DND-41 (cell line): ENCODE data around the gene ZNF296.
"Not testable (repeated sequence)": the region's sequence is repeated elsewhere in the genome, so short reads cannot be mapped to it uniquely, and the experiment has no call there.

Experiments
- ATAC-seq: fragments of 200-7000 bp; cut with Tn5 transposase; 3 replicates; pipeline ENCODE4 v1.9.1; 2021; ENCODE audit warnings: low read depth; ENCODE audit not compliant: insufficient read depth
- DNase-seq: peaks from one replicate; pipeline ENCODE4 v3.0.0-alpha.2; 2020
- H2AFZ ChIP-seq: 2 replicates; pipeline ENCODE4 v1.6.0; 2012; ENCODE audit warnings: low read depth, low read length
- H3K27ac ChIP-seq: 2 replicates; pipeline ENCODE4 v1.5.1; 2012; ENCODE audit warnings: low read length, inconsistent platforms
- H3K27me3 ChIP-seq: fragments of 200-600 bp; sonication (generic); 2 replicates; pipeline ENCODE4 v1.6.0; 2012; ENCODE audit warnings: low read length, mild to moderate bottlenecking, inconsistent platforms; ENCODE audit not compliant: insufficient read depth, poor library complexity
- H3K36me3 ChIP-seq: 2 replicates; pipeline ENCODE4 v1.5.1; 2012; ENCODE audit warnings: low read length, inconsistent platforms; ENCODE audit not compliant: insufficient read depth
- H3K4me1 ChIP-seq: 2 replicates; pipeline ENCODE4 v1.5.1; 2012; ENCODE audit warnings: mild to moderate bottlenecking, low read length; ENCODE audit not compliant: insufficient read depth
- H3K4me2 ChIP-seq: 2 replicates; pipeline ENCODE4 v1.6.0; 2012; ENCODE audit warnings: mild to moderate bottlenecking, moderate library complexity, low read length, inconsistent platforms; ENCODE audit not compliant: insufficient read depth
- H3K4me3 ChIP-seq, 2 experiments: fragments of 200-600 bp in 1 of 2; shearing (Covaris generic) in 1 of 2; 2 replicates each; pipeline ENCODE4 v1.5.1; 2012 to 2016; ENCODE audit warnings: inconsistent platforms in 2 of 2, low read length in 2 of 2, mild to moderate bottlenecking in 2 of 2, low read depth in 1 of 2, moderate library complexity in 1 of 2
- H3K79me2 ChIP-seq: 2 replicates; pipeline ENCODE4 v1.6.0; 2012; ENCODE audit warnings: low read length, inconsistent platforms; ENCODE audit not compliant: insufficient read depth
- H3K9ac ChIP-seq: 2 replicates; pipeline ENCODE4 v1.6.0; 2012; ENCODE audit warnings: low read depth, mild to moderate bottlenecking, inconsistent platforms, low read length, moderate library complexity
- H3K9me3 ChIP-seq: 2 replicates; pipeline ENCODE4 v1.5.1; 2012; ENCODE audit warnings: low read length, moderate library complexity, mild to moderate bottlenecking, inconsistent platforms; ENCODE audit not compliant: insufficient read depth, severe bottlenecking
- H4K20me1 ChIP-seq: 2 replicates; pipeline ENCODE4 v1.6.0; 2012; ENCODE audit warnings: low read length; ENCODE audit not compliant: insufficient read depth
- CTCF ChIP-seq: IDR thresholded peaks from 2 replicates; pipeline ENCODE4 v1.5.1; 2012; ENCODE audit warnings: borderline replicate concordance, low read length, moderate library complexity, mild to moderate bottlenecking; ENCODE audit not compliant: poor library complexity, severe bottlenecking; ENCODE audit errors: extremely low read depth
- EZH2 ChIP-seq: IDR thresholded peaks from 3 replicates; pipeline ENCODE4 v1.6.1; 2012; ENCODE audit warnings: borderline replicate concordance, low read depth, mild to moderate bottlenecking, moderate library complexity, low read length, inconsistent platforms; ENCODE audit not compliant: severe bottlenecking

Gene ZNF296

GRCh38 chr19:45107621-45108150, 31.4 kb upstream of the ZNF296 start:
- Histone ChIP-seq H3K27ac (no peak overlapping the region), H3K36me3 (peaks cover 8% of the 10 kb centered on the region; the same call in 1 of the 2 replicates), H4K20me1 (peaks cover 82% of the 10 kb centered on the region), H3K4me2 (no peak overlapping the region), H2AFZ (no peak overlapping the region), H3K4me3 (no peak overlapping the region), H3K9ac (no peak overlapping the region), H3K27me3 (no peaks in the 10 kb centered on the region), H3K9me3 (no peaks in the 10 kb centered on the region), H3K4me1 (no peaks in the 10 kb centered on the region), H3K79me2 (peaks cover 95% of the 10 kb centered on the region)
- no peak for DNase-seq
- TF ChIP-seq CTCF (no peak), EZH2 (no peak)
- no peak for ATAC-seq

GRCh38 chr19:45106363-45106762, 30.1 kb upstream of the ZNF296 start:
- H3K4me3 ChIP-seq, H3K9me3 ChIP-seq, H2AFZ ChIP-seq, H3K9ac ChIP-seq, H3K4me1 ChIP-seq, H3K4me2 ChIP-seq, H3K27ac ChIP-seq, ATAC-seq, H3K27me3 ChIP-seq, DNase-seq: not testable (repeated sequence)
- Histone ChIP-seq H3K79me2 (peaks cover 95% of the 10 kb centered on the region), H3K36me3 (peaks cover 10% of the 10 kb centered on the region; the same call in 1 of the 2 replicates), H4K20me1 (peaks cover 83% of the 10 kb centered on the region)

- Histone ChIP-seq H4K20me1 (peaks cover 87% of the 10 kb centered on the region), H3K36me3 (peaks cover 17% of the 10 kb centered on the region; the same call in 1 of the 2 replicates), H3K9ac (no peak overlapping the region), H3K4me3 (no peak overlapping the region), H3K4me1 (no peaks in the 10 kb centered on the region), H3K79me2 (peaks cover 96% of the 10 kb centered on the region), H3K27me3 (no peaks in the 10 kb centered on the region), H3K9me3 (no peaks in the 10 kb centered on the region), H2AFZ (no peak overlapping the region), H3K27ac (peak overlapping the region; percentile 23; the same call in 1 of the 2 replicates), H3K4me2 (no peak overlapping the region)
- TF ChIP-seq CTCF (no peak), EZH2 (no peak)
- no peak for DNase-seq
- peak; percentile 60 for ATAC-seq
Measured at GRCh38 chr19:45104658-45105349, 28.5 kb upstream of the ZNF296 start.

GRCh38 chr19:45103508-45104319, 27.4 kb upstream of the ZNF296 start:
- Histone ChIP-seq H3K27ac (no peak overlapping the region), H3K4me3 (no peak overlapping the region), H3K79me2 (peaks cover 96% of the 10 kb centered on the region), H3K36me3 (peaks cover 19% of the 10 kb centered on the region; the same call in 1 of the 2 replicates), H3K4me2 (no peak overlapping the region), H4K20me1 (peaks cover 87% of the 10 kb centered on the region), H3K9ac (no peak overlapping the region), H3K27me3 (no peaks in the 10 kb centered on the region), H3K9me3 (no peaks in the 10 kb centered on the region), H2AFZ (no peak overlapping the region), H3K4me1 (no peaks in the 10 kb centered on the region)
- DNase-seq (no peak), ATAC-seq (0 out of 3 replicates have a peak, but pooled peaks have one; percentile 10)
- no peak for TF ChIP-seq CTCF
- no peak for TF ChIP-seq EZH2
